HG02870 (cell line): ENCODE results near the gene RNU1-4.
"Not testable (repeated sequence)": the region's sequence is repeated elsewhere in the genome, so short reads cannot be mapped to it uniquely, and the experiment has no call there.

Experiments
- ATAC-seq: cut with Tn5 transposase; IDR thresholded peaks from one replicate; pipeline ENCODE4 v1.9.1; 2021; ENCODE audit warnings: mild to moderate bottlenecking, moderate library complexity; ENCODE audit not compliant: unreplicated experiment

RNU1-4 gene

GRCh38 chr1:16764820-16765655 lies 24.7 kb downstream of the RNU1-4 start:
- ATAC-seq, result not testable (repeated sequence)

GRCh38 chr1:16765731-16766605 lies 25.7 kb downstream of the RNU1-4 start:
- not testable (repeated sequence) for ATAC-seq

GRCh38 chr1:16766689-16767256 lies 26.5 kb downstream of the RNU1-4 start:
- not testable (repeated sequence) for ATAC-seq

GRCh38 chr1:16770139-16770759 lies 29.9 kb downstream of the RNU1-4 start:
- ATAC-seq, result not testable (repeated sequence)

GRCh38 chr1:16770896-16771446 lies 30.7 kb downstream of the RNU1-4 start:
- ATAC-seq, result not testable (repeated sequence)

GRCh38 chr1:16772275-16773204 lies 32.2 kb downstream of the RNU1-4 start:
- not testable (repeated sequence) for ATAC-seq

GRCh38 chr1:16773205-16773596 lies 32.9 kb downstream of the RNU1-4 start:
- not testable (repeated sequence) for ATAC-seq

GRCh38 chr1:16773723-16774122 lies 33.4 kb downstream of the RNU1-4 start:
- not testable (repeated sequence) for ATAC-seq

GRCh38 chr1:16774773-16775172 lies 34.5 kb downstream of the RNU1-4 start:
- not testable (repeated sequence) for ATAC-seq

GRCh38 chr1:16775290-16775689 lies 35.0 kb downstream of the RNU1-4 start:
- ATAC-seq, result not testable (repeated sequence)

GRCh38 chr1:16776248-16776647 lies 35.9 kb downstream of the RNU1-4 start:
- ATAC-seq, result not testable (repeated sequence)

GRCh38 chr1:16776835-16777234 lies 36.5 kb downstream of the RNU1-4 start:
- not testable (repeated sequence) for ATAC-seq

- not testable (repeated sequence) for ATAC-seq
Observed at GRCh38 chr1:16777821-16778220, 37.5 kb downstream of the RNU1-4 start.

GRCh38 chr1:16779525-16779924 lies 39.2 kb downstream of the RNU1-4 start:
- not testable (repeated sequence) for ATAC-seq

GRCh38 chr1:16781033-16781432 lies 40.7 kb downstream of the RNU1-4 start:
- ATAC-seq, result not testable (repeated sequence)

- not testable (repeated sequence) for ATAC-seq
Observed at GRCh38 chr1:16781625-16782024, 41.3 kb downstream of the RNU1-4 start.

GRCh38 chr1:16784955-16785354 lies 44.6 kb downstream of the RNU1-4 start:
- ATAC-seq, result not testable (repeated sequence)

GRCh38 chr1:16786362-16786761 lies 46.0 kb downstream of the RNU1-4 start:
- ATAC-seq, result not testable (repeated sequence)

GRCh38 chr1:16787175-16787574 lies 46.9 kb downstream of the RNU1-4 start:
- ATAC-seq, result not testable (repeated sequence)
